SU-DHL-6 (cell line): ENCODE data around the gene AACS.

Source experiments
- H2AFZ ChIP-seq: fragments of 200-600 bp; sonication (generic); 2 replicates; pipeline ENCODE4 v1.6.1; 2014; ENCODE audit warnings: low read depth, mild to moderate bottlenecking, moderate library complexity, mixed read lengths, antibody characterized with exemption, low read length; ENCODE audit not compliant: severe bottlenecking
- H3F3A ChIP-seq: fragments of 200-600 bp; shearing (Covaris generic); 2 replicates; pipeline ENCODE4 v1.6.0; 2016; ENCODE audit warnings: antibody characterized with exemption, mild to moderate bottlenecking; ENCODE audit not compliant: insufficient read depth
- H3K27ac ChIP-seq: fragments of 200-600 bp; sonication (generic); 2 replicates; pipeline ENCODE4 v1.5.1; 2016; ENCODE audit warnings: low read depth, mild to moderate bottlenecking, low read length, moderate library complexity, mixed read lengths
- H3K27me3 ChIP-seq: fragments of 200-600 bp; sonication (generic), shearing (Covaris generic); 2 replicates; pipeline ENCODE4 v1.6.0; 2014; ENCODE audit warnings: mild to moderate bottlenecking, low read length
- H3K36me3 ChIP-seq: fragments of 200-600 bp; sonication (generic); 2 replicates; pipeline ENCODE4 v1.6.1; 2014; ENCODE audit warnings: mild to moderate bottlenecking, low read length, mixed read lengths
- H3K4me2 ChIP-seq: fragments of 300-600, 200-600 bp; shearing (Covaris generic), sonication (generic); 2 replicates; pipeline ENCODE4 v1.6.0; 2014; ENCODE audit warnings: low read length, low read depth, mild to moderate bottlenecking; ENCODE audit not compliant: poor library complexity, severe bottlenecking
- H3K4me3 ChIP-seq: fragments of 200-600 bp; sonication (generic); 2 replicates; pipeline ENCODE4 v1.5.1; 2014; ENCODE audit warnings: antibody characterized with exemption, low read length, mild to moderate bottlenecking, mixed read lengths; ENCODE audit not compliant: insufficient read depth, poor library complexity, severe bottlenecking
- H3K79me2 ChIP-seq: fragments of 200-600 bp; sonication (generic); 2 replicates; pipeline ENCODE4 v1.6.1; 2014; ENCODE audit warnings: mild to moderate bottlenecking, low read length, moderate library complexity; ENCODE audit not compliant: insufficient read depth
- H3K9ac ChIP-seq: fragments of 200-600 bp; sonication (generic); 2 replicates; pipeline ENCODE4 v1.7.0; 2014; ENCODE audit warnings: mild to moderate bottlenecking, low read length
- H3K9me2 ChIP-seq: fragments of 200-600 bp; sonication (generic); replicated peaks from 2 replicates; pipeline ENCODE4 v1.6.1; 2014; ENCODE audit warnings: low read length; ENCODE audit not compliant: insufficient read depth
- H3K9me3 ChIP-seq: fragments of 200-600 bp; sonication (generic); 2 replicates; pipeline ENCODE4 v1.6.1; 2014; ENCODE audit warnings: low read length, mixed read lengths; ENCODE audit not compliant: insufficient read depth
- H4K20me1 ChIP-seq: fragments of 200-600 bp; sonication (generic); 2 replicates; pipeline ENCODE4 v1.6.1; 2014; ENCODE audit warnings: low read depth, mild to moderate bottlenecking, antibody characterized with exemption, low read length, moderate library complexity, mixed read lengths
- EZH2phosphoT487 ChIP-seq: fragments of 200-600 bp; sonication (generic), shearing (Covaris generic); conservative IDR thresholded peaks from 2 replicates; pipeline ENCODE4 v1.6.1; 2018; ENCODE audit warnings: mild to moderate bottlenecking, antibody characterized with exemption, low read length, moderate library complexity, mixed read lengths
- TF ChIP-seq, protein P1 (sequence below): fragments of 200-600 bp; sonication (generic); IDR thresholded peaks from one replicate; pipeline ENCODE4 v1.5.1; 2017; ENCODE audit warnings: antibody characterized with exemption, mild to moderate bottlenecking, low read length, moderate library complexity; ENCODE audit not compliant: insufficient read depth, poor library complexity, severe bottlenecking

AACS gene

DNA sequence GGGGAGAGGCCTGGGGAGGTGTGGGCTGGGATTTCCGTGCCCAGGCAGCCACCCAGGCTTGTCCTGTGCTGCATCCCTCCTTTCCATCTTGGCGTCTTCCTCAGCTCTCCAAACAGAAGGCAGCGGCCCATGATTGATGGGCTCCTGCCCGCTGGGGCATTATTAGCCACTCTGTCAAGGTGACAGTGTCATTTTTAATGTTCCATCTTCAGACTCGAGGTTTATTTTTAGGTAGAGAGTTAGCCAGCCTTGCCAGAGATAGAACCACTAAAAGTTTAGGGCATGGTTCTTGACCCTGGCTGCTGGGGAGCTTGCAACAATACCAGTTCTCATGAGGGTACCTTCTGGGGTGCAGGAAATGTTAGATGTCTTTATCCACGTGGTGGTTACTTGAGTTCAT lies 90.1 kb downstream of the AACS start:
- peak overlapping the region; percentile 6; the same call in 1 of the 2 replicates for H3K9ac ChIP-seq
- H3K27me3 ChIP-seq: no peaks in the 10 kb centered on the region
- H3K27ac ChIP-seq: peak overlapping the region; percentile 0; the same call in 1 of the 2 replicates
- H3K9me2 ChIP-seq: no peaks in the 10 kb centered on the region
- H3K4me3 ChIP-seq: no peak overlapping the region
- H4K20me1 ChIP-seq: no peaks in the 10 kb centered on the region
- H3K9me3 ChIP-seq: no peaks in the 10 kb centered on the region
- H3F3A ChIP-seq: peaks cover 2% of the 10 kb centered on the region; the same call in 1 of the 2 replicates
- no peaks in the 10 kb centered on the region for H3K79me2 ChIP-seq
- peak overlapping the region; percentile 9 for H3K4me2 ChIP-seq
- no peaks in the 10 kb centered on the region for H3K36me3 ChIP-seq
- TF ChIP-seq, protein P1, sequence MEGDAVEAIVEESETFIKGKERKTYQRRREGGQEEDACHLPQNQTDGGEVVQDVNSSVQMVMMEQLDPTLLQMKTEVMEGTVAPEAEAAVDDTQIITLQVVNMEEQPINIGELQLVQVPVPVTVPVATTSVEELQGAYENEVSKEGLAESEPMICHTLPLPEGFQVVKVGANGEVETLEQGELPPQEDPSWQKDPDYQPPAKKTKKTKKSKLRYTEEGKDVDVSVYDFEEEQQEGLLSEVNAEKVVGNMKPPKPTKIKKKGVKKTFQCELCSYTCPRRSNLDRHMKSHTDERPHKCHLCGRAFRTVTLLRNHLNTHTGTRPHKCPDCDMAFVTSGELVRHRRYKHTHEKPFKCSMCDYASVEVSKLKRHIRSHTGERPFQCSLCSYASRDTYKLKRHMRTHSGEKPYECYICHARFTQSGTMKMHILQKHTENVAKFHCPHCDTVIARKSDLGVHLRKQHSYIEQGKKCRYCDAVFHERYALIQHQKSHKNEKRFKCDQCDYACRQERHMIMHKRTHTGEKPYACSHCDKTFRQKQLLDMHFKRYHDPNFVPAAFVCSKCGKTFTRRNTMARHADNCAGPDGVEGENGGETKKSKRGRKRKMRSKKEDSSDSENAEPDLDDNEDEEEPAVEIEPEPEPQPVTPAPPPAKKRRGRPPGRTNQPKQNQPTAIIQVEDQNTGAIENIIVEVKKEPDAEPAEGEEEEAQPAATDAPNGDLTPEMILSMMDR: no peak
- TF ChIP-seq EZH2phosphoT487: no peak
- H2AFZ ChIP-seq: peak overlapping the region; percentile 14

DNA sequence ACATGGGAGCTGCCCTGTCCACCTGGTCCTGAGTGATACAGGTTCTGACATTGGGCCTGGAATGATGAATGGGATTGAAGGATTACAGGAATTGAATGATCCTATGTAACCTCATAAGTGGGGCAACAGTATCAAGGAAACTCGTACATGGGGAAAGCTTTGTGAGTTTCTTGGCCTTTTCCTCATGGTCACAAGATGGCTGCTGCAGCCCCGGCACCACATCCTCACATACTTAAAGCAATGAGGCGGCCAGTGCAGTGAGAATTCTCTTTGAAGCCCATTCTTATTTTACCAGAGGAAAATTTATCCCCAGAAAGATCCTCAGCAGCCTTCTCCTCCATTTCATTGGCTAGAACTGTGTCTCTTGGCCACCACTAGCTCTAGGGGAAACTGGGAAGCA lies 91.9 kb downstream of the AACS start:
- H3K79me2 ChIP-seq: no peaks in the 10 kb centered on the region
- no peaks in the 10 kb centered on the region for H3K9me2 ChIP-seq
- TF ChIP-seq, protein P1: no peak
- TF ChIP-seq EZH2phosphoT487: no peak
- no peak overlapping the region for H3K27ac ChIP-seq
- no peaks in the 10 kb centered on the region for H3F3A ChIP-seq
- H4K20me1 ChIP-seq: no peaks in the 10 kb centered on the region
- H3K9me3 ChIP-seq: no peaks in the 10 kb centered on the region
- no peak overlapping the region for H3K9ac ChIP-seq
- H3K27me3 ChIP-seq: no peaks in the 10 kb centered on the region
- no peaks in the 10 kb centered on the region for H3K36me3 ChIP-seq
- no peak overlapping the region for H3K4me2 ChIP-seq
- no peak overlapping the region for H2AFZ ChIP-seq
- no peak overlapping the region for H3K4me3 ChIP-seq

DNA sequence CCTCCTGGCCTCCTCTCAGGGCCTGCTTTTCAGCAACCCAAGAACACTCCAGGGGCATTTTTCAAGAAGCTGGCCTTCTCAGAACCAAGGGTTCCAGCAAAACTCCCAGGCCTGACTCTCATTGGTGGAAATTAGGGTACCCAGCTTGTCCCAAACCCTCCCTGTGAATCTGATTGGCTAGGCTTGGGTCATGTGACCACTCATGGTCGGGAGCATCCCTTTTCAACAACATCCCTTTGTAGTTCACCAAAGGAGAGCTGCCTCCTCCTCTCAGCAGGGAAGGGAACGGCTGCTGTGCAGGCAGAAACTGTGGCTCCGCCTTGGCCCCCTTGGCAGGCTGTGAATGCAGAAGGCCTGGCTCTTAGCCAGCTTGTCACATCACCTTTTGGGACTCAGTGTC lies 94.5 kb downstream of the AACS start:
- H4K20me1 ChIP-seq: no peaks in the 10 kb centered on the region
- H3K27ac ChIP-seq: no peak overlapping the region
- no peaks in the 10 kb centered on the region for H3K9me3 ChIP-seq
- no peaks in the 10 kb centered on the region for H3F3A ChIP-seq
- no peak overlapping the region for H3K4me3 ChIP-seq
- no peaks in the 10 kb centered on the region for H3K36me3 ChIP-seq
- H3K4me2 ChIP-seq: no peak overlapping the region
- no peak overlapping the region for H2AFZ ChIP-seq
- no peak overlapping the region for H3K9ac ChIP-seq
- H3K27me3 ChIP-seq: no peaks in the 10 kb centered on the region
- TF ChIP-seq EZH2phosphoT487: no peak
- TF ChIP-seq, protein P1: no peak
- H3K79me2 ChIP-seq: no peaks in the 10 kb centered on the region
- no peaks in the 10 kb centered on the region for H3K9me2 ChIP-seq
